GM13976 (cell line): ENCODE data around the gene TEC.
"Not testable (repeated sequence)": the region's sequence is repeated elsewhere in the genome, so short reads cannot be mapped to it uniquely, and the experiment has no call there.

ENCODE experiments used
- DNase-seq: peaks from one replicate; pipeline ENCODE4 v3.0.0; 2012; ENCODE audit warnings: low spot score
- in situ Hi-C: fragments of 300-500 bp; cut with MboI; formaldehyde crosslinking; loops from one replicate; pipeline ENCODE4 v1.12.0; 2022; ENCODE audit warnings: low sequenced_read_pairs, mixed read lengths, inconsistent platforms; ENCODE audit not compliant: unreplicated experiment
- TF ChIP-seq, protein P1 (sequence below): IDR thresholded peaks from 2 replicates; pipeline ENCODE4 v1.5.1; 2012; ENCODE audit warnings: borderline replicate concordance, mild to moderate bottlenecking; ENCODE audit not compliant: insufficient read depth; ENCODE audit errors: extremely low read depth, missing control alignments, control extremely low read depth

Gene TEC

DNA sequence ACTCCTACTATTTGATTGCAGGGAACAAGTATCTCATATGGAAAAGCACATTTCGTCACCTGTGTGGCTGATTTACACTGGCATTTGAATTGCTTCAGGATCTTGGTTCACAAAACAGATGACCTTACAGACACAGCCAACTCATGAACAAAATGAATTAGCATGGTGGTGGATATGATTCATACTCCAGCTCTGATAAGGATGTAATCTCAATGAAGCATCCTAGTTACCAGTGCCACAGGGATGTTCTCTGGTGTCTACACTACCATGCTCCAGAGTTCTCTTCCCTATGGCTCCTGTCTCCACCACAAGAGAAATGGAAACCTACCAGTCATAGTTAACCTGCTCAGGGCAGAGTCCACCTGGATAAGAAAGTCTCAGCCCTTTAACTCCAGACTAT lies 40.7 kb downstream of the TEC start:
- TF ChIP-seq, protein P1, sequence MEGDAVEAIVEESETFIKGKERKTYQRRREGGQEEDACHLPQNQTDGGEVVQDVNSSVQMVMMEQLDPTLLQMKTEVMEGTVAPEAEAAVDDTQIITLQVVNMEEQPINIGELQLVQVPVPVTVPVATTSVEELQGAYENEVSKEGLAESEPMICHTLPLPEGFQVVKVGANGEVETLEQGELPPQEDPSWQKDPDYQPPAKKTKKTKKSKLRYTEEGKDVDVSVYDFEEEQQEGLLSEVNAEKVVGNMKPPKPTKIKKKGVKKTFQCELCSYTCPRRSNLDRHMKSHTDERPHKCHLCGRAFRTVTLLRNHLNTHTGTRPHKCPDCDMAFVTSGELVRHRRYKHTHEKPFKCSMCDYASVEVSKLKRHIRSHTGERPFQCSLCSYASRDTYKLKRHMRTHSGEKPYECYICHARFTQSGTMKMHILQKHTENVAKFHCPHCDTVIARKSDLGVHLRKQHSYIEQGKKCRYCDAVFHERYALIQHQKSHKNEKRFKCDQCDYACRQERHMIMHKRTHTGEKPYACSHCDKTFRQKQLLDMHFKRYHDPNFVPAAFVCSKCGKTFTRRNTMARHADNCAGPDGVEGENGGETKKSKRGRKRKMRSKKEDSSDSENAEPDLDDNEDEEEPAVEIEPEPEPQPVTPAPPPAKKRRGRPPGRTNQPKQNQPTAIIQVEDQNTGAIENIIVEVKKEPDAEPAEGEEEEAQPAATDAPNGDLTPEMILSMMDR: no peak
- in situ Hi-C loops: no loop called here
- DNase-seq: no peak

DNA sequence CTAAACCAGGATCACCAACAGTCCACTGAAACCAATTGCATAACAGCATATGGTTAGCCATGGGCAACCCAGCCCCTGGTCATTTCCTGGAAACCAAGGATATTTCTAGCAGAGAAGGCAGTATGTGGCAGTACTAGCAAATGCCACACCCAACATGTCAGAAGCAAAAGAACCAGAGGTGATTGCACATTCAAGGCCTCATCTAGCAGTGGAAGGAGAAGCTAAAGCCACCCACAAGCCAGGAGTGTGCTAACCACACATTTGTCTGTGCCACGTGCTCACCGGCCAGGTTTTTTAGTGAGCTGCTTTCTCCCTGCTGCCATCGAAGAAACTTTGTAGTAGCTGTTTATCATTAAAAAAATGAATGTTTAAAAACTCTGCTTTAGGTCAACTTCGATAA lies 42.0 kb downstream of the TEC start:
- in situ Hi-C loops: no loop called here
- TF ChIP-seq, protein P1: no peak
- DNase-seq: no peak

DNA sequence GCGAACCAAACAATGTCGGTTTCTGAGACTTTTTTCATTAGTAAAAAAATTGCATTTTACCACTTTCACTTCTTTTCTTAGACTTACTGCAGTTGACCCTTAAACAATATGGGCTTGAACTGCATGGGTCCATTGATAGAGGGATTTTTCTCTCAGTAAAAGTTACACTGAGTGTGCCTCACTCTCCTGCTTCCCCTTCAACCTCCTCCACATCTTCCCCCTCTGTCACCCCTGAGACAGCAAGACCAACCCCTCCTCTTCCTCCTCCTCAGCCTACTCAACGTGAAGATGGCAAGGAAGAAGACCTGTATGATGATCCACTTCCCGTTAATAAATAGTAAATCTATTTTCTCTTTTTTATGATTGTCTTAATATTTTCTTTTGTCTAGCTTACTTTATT lies 43.4 kb downstream of the TEC start:
- DNase-seq: no peak
- TF ChIP-seq, protein P1: no peak
- in situ Hi-C loops: no loop called here

DNA sequence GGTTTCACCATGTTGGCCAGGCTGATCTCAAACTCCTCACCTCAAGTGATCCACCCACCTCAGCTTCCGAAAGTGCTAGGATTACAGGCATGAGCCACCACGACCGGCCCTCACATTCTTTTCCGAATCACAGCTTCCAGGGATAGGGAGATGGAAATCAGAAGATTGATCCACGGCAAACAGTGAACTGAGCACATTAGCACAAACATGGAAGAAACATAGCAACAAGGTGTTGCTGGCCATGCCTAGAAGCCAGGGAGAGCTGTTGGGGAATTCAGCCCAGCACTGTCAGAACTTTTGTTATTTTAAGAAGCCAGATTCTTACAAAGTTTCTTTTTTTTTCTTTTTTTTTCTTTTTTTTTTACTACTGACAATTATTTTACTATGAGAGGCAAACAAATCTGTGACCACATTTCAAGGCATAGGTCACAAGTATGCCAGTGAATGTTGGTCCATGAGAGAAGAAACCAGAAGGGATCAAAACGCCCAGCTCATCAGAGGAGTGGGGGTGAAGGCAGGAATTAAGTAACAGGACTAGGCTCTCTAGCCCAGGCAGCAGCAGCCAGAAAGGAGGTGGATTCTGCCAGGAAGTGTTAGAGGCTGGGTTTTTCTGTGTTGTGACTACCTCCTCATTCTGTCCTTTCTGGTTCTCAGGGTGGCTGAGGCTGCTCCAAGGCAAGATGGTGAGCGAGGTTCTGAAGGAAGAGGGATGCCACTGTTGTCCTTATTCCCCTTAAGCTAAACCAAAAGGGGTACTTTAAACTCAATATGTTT lies 44.1 kb downstream of the TEC start:
- in situ Hi-C loops: no loop called here
- DNase-seq: no peak
- TF ChIP-seq, protein P1: no peak

DNA sequence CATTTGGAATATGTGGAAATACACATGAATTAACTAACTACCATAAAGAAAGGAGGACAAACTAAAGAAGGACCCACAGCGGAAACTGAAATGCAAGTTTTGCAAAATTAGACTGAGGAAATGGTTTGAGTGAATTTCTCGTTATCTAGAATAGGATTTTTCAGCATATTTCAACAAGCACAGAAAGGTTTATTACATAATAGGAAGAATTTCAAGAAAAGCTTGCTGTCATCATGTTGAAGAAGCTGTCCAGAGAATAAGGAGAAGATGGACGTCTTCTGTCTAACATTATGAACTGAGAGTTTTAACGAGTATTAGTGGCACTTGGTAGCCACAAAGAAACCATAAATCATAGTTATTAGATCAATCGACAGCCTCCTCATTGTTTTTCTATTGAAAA lies 45.0 kb downstream of the TEC start:
- in situ Hi-C loops: no loop called here
- TF ChIP-seq, protein P1: no peak
- no peak for DNase-seq

DNA sequence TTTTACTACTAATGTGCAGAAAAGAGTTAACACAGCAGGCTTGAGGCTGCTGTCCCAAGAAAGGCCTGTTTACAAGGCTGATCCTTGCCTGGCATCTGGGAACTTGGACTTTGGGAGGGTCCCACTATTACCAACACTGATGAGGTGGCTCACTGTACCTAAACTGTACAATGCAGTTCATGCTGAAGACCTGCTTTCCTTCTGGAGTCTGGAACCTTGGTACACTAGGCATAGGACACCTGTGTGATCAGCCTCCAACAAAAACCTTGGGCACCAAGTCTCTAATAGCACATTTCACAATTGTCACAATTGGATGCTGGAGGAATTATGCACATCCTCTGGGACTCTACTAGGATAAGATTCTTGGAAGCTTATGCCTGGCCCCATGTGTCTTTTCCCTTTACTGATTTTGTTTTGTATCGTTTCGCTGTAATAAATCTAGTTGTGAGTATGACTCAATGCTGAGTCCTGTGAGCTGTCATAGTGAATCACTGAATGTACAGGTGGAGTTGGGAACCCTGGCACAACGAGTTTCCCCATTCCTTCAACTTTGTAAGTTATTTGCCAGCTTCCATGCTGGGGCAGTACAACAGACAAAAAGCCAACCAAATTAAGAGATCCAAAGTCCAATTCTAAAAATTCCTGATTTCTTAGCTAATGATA lies 45.9 kb downstream of the TEC start:
- in situ Hi-C loops: no loop called here
- TF ChIP-seq, protein P1: no peak

DNA sequence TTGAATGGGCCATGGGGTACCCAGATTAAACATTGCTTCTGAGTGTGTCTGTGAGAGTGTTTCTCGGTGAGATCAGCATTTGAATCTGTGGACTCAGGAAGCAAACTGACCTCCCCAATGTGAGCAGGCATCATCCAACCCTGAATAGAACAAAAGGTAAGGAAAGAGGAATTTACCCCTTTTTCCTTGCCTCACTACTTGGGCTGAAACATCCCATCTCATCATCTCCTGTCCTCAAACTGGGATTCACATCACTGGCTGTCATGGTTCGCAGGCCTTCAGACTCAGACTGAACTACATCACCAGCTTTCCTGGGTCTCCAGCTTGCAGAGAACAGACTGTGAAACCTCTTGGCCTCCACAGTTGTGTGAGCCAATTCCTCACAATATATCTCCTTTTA lies 47.1 kb downstream of the TEC start:
- no peak for DNase-seq
- TF ChIP-seq, protein P1: no peak
- in situ Hi-C loops: no loop called here

More for the DNA sequence above, 45.9 kb downstream of the TEC start:
- DNase-seq: no peak

DNA sequence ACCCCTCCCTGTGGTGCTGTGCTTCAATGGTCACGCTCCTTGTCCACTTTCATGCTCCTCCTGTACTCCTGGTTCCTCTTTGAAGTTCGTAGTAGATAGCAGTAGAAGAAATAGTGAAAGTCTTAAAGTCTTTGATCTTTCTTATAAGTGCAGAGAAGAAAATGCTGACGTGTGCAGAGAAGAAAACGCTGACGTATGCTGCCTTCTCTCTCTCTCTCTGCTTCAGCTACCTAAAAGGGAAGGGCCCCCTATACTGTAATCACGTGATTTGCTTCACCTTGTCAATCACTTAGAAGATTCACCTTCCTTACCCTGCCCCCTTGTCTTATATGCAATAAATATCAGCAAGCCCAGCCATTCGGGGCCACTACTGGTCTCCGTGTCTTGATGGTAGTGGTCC lies 50.2 kb downstream of the TEC start:
- in situ Hi-C loops, DNase-seq: not testable (repeated sequence)
